Neuronal stem cell (in vitro differentiated cells): ENCODE measurements around the gene SPATA13.

Source experiments
- DNase-seq: peaks from one replicate; pipeline ENCODE4 v3.0.0-alpha.2; 2013; ENCODE audit warnings: low spot score
- H2AFZ ChIP-seq: one replicate; pipeline ENCODE4 v1.6.1; 2013; ENCODE audit warnings: mild to moderate bottlenecking, low read length, inconsistent platforms
- H2AK5ac ChIP-seq: 2 replicates; pipeline ENCODE4 v1.6.1; 2013; ENCODE audit warnings: low read depth, mild to moderate bottlenecking, inconsistent platforms, low read length, moderate library complexity, mixed read lengths
- H2BK120ac ChIP-seq: 2 replicates; pipeline ENCODE4 v1.6.1; 2013; ENCODE audit warnings: low read depth, mild to moderate bottlenecking, inconsistent platforms, low read length, moderate library complexity, mixed read lengths
- H2BK12ac ChIP-seq: one replicate; pipeline ENCODE4 v1.6.1; 2013; ENCODE audit warnings: low read length, inconsistent platforms
- H2BK15ac ChIP-seq: 2 replicates; pipeline ENCODE4 v1.6.1; 2013; ENCODE audit warnings: mild to moderate bottlenecking, low read length, inconsistent platforms, mixed read lengths
- H2BK5ac ChIP-seq: one replicate; pipeline ENCODE4 v1.6.1; 2013; ENCODE audit warnings: inconsistent platforms, mild to moderate bottlenecking, low read length, moderate library complexity
- H3K14ac ChIP-seq: one replicate; pipeline ENCODE4 v1.6.1; 2013; ENCODE audit warnings: low read length, inconsistent platforms
- H3K18ac ChIP-seq: 2 replicates; pipeline ENCODE4 v1.6.1; 2013; ENCODE audit warnings: low read length, inconsistent platforms
- H3K23ac ChIP-seq: 2 replicates; pipeline ENCODE4 v1.6.1; 2013; ENCODE audit warnings: low read depth, mild to moderate bottlenecking, mixed read lengths, low read length, inconsistent platforms; ENCODE audit not compliant: poor library complexity
- H3K27ac ChIP-seq: replicated peaks from 3 replicates; pipeline ENCODE4 v1.5.1; 2013; ENCODE audit warnings: low read length, inconsistent platforms
- H3K27me3 ChIP-seq, 3 experiments: 2 replicates each; pipeline ENCODE4 v1.6.1; 2013; ENCODE audit warnings: low read length in 3 of 3, mild to moderate bottlenecking in 2 of 3, inconsistent platforms in 1 of 3, low read depth in 1 of 3, mixed read lengths in 1 of 3, moderate library complexity in 1 of 3; ENCODE audit not compliant: control insufficient read depth in 3 of 3, insufficient read depth in 3 of 3
- H3K36me3 ChIP-seq, 2 donors: replicated peaks in 1 of 2; 2 replicates each; pipeline ENCODE4 v1.6.1; 2013; ENCODE audit warnings: low read length in 2 of 2; ENCODE audit not compliant: control insufficient read depth in 2 of 2, insufficient read depth in 2 of 2
- H3K4ac ChIP-seq: 2 replicates; pipeline ENCODE4 v1.6.1; 2013; ENCODE audit warnings: inconsistent platforms, mild to moderate bottlenecking, low read length, moderate library complexity
- H3K4me1 ChIP-seq, 2 donors: 1 replicate in 1 of 2; 2 replicates in 1 of 2; pipeline ENCODE4 v1.6.1; 2013; ENCODE audit warnings: low read length in 2 of 2, low read depth in 1 of 2; ENCODE audit not compliant: control insufficient read depth in 2 of 2, insufficient read depth in 1 of 2
- H3K4me2 ChIP-seq: one replicate; pipeline ENCODE4 v1.6.1; 2013; ENCODE audit warnings: mild to moderate bottlenecking, low read length, inconsistent platforms; ENCODE audit not compliant: insufficient read depth, poor library complexity, severe bottlenecking
- H3K4me3 ChIP-seq, 2 donors: 2 replicates each; pipeline ENCODE4 v1.5.1; 2013; ENCODE audit warnings: low read length in 2 of 2, mild to moderate bottlenecking in 2 of 2, inconsistent platforms in 1 of 2, moderate library complexity in 1 of 2
- H3K79me1 ChIP-seq: one replicate; pipeline ENCODE4 v1.6.1; 2013; ENCODE audit warnings: low read depth, mild to moderate bottlenecking, inconsistent platforms, low read length, moderate library complexity
- H3K9ac ChIP-seq: one replicate; pipeline ENCODE4 v1.6.1; 2013; ENCODE audit warnings: mild to moderate bottlenecking, low read depth, low read length, inconsistent platforms; ENCODE audit not compliant: poor library complexity
- H3K9me3 ChIP-seq, 2 donors: replicated peaks in 1 of 2; 2 replicates each; pipeline versions ENCODE3 to v1.6.1; 2013; ENCODE audit warnings: low read length in 2 of 2, mild to moderate bottlenecking in 2 of 2, inconsistent platforms in 1 of 2, low read depth in 1 of 2, mixed read lengths in 1 of 2, moderate library complexity in 1 of 2; ENCODE audit not compliant: control insufficient read depth in 2 of 2, insufficient read depth in 1 of 2
- H4K8ac ChIP-seq: one replicate; pipeline ENCODE4 v1.6.1; 2013; ENCODE audit warnings: low read depth, mild to moderate bottlenecking, inconsistent platforms, low read length, moderate library complexity
- H4K91ac ChIP-seq: one replicate; pipeline ENCODE4 v1.6.1; 2013; ENCODE audit warnings: low read length, low read depth, mild to moderate bottlenecking, inconsistent platforms; ENCODE audit not compliant: poor library complexity
- WGBS, 2 donors: extraction: QIAGEN DNeasy Blood & Tissue Kit; methylation state at CpG; one replicate each; pipeline ENCODE4 v1.1.7; 2013; ENCODE audit warnings: missing lambda C conversion rate in 2 of 2, mixed read lengths in 1 of 2; ENCODE audit not compliant: insufficient read length in 2 of 2, insufficient replicate concordance in 1 of 2; ENCODE audit errors: extremely low coverage in 2 of 2; 5-methylcytosine and 5-hydroxymethylcytosine counted together

The SPATA13 gene

DNA sequence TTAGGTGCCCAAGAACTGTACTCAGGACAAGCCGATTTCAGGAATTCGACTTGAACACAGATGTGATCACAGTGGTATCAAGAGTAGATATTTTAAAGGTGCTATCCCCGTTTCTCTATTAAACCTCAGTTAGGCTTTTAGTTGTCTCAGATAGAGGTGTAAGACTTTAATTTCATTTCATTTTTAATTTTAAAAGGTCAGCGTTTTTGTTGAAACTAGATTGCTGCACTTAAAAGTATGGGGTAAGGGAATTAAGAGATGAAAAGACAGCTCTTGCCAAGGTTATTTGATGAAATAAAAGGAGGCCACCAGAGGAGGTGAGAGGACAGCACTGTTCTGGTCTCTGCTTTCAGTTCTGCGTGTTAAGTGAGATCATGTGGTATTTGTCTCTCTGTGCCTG lies 48.6 kb downstream of the SPATA13 start:
- Histone ChIP-seq H4K8ac (no peak overlapping the region), H3K4me2 (no peak overlapping the region), H3K4me3 (no peak overlapping the region), H3K4me1 (peaks cover 0 to 12% of the 10 kb centered on the region in 2 donors), H3K9ac (no peak overlapping the region), H3K4ac (no peak overlapping the region), H3K36me3 (peaks cover 0 to 3% of the 10 kb centered on the region in 2 donors), H3K79me1 (peaks cover 2% of the 10 kb centered on the region), H3K27me3 (no peaks in the 10 kb centered on the region), H2AFZ (no peak overlapping the region), H3K14ac (no peak overlapping the region), H2BK12ac (no peak overlapping the region), H2AK5ac (no peak overlapping the region), H3K27ac (no peak overlapping the region), H3K23ac (no peak overlapping the region), H2BK120ac (no peak overlapping the region), H2BK5ac (no peak overlapping the region), H2BK15ac (no peak overlapping the region), H4K91ac (no peak overlapping the region), H3K9me3 (peaks cover 0 to 21% of the 10 kb centered on the region in 2 donors), H3K18ac (no peak overlapping the region)
- WGBS, 2 donors, result no CpG with 5 or more reads among the region's 5 CpGs
- no peak for DNase-seq

DNA sequence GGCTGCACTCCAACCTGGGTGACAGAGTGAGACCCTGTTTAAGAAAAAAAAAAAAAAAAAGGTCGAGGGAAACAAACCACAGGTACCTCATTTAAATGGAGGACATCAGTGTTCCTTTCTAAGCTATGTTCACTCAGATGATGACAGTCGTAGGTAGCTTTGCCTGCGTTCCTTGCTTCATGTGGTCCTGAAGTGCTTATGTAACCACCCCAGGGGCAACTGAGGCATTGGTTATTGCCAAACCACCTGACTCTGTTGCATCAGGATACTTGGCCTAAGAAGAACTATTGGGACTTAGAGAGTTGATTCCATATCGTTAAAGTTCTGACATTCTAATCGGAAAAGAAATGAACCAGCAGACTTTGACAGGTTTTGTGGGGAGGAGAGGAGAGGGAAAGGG lies 51.7 kb downstream of the SPATA13 start:
- Histone ChIP-seq H3K4me3 (no peak overlapping the region), H2AK5ac (no peak overlapping the region), H2AFZ (no peak overlapping the region), H2BK120ac (no peak overlapping the region), H3K27ac (no peak overlapping the region), H3K4ac (no peak overlapping the region), H4K8ac (no peak overlapping the region), H3K14ac (no peak overlapping the region), H3K79me1 (peaks cover 6% of the 10 kb centered on the region), H3K23ac (no peak overlapping the region), H3K4me2 (no peak overlapping the region), H3K9ac (no peak overlapping the region), H3K4me1 (peaks cover 6 to 23% of the 10 kb centered on the region in 2 donors), H2BK15ac (no peak overlapping the region), H2BK12ac (no peak overlapping the region), H3K27me3 (no peaks in the 10 kb centered on the region), H3K36me3 (peaks cover 0 to 13% of the 10 kb centered on the region in 2 donors), H3K9me3 (peaks cover 0 to 9% of the 10 kb centered on the region in 2 donors), H2BK5ac (no peak overlapping the region), H4K91ac (no peak overlapping the region), H3K18ac (no peak overlapping the region)
- no peak for DNase-seq
- WGBS, 2 donors, result no CpG with 5 or more reads among the region's 5 CpGs

DNA sequence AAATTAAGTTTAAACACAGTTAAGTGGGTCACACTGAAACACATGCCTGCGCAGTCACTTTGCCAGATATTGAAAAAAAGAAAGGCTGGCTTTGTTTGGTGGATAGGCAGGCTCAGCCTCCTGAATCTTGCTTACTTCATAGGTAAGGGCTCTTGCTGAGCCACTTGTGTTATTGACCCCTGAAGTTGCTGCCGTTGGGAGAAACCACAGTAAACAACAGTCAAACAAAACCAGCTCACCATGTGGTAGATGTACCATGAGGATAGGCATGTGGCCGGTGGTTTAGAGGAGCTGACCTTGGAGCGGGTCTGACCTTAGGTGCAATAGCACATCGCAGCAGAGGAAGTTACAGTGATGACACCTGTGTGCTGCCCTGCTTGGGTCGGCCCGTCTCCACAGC lies 52.2 kb downstream of the SPATA13 start:
- Histone ChIP-seq H3K4me2 (no peak overlapping the region), H2AFZ (no peak overlapping the region), H4K91ac (no peak overlapping the region), H3K9ac (no peak overlapping the region), H2BK15ac (no peak overlapping the region), H2BK12ac (no peak overlapping the region), H2BK5ac (no peak overlapping the region), H3K14ac (no peak overlapping the region), H3K36me3 (peaks cover 0 to 17% of the 10 kb centered on the region in 2 donors), H3K79me1 (peaks cover 6% of the 10 kb centered on the region), H3K27me3 (no peaks in the 10 kb centered on the region), H3K27ac (no peak overlapping the region), H2BK120ac (no peak overlapping the region), H3K4me3 (peak overlapping the region in 1 of 2 donors; percentile 40), H2AK5ac (no peak overlapping the region), H3K4ac (no peak overlapping the region), H3K4me1 (peaks cover 6 to 22% of the 10 kb centered on the region in 2 donors), H4K8ac (no peak overlapping the region), H3K18ac (peak overlapping the region; percentile 53), H3K23ac (peak overlapping the region; percentile 4), H3K9me3 (peaks cover 0 to 9% of the 10 kb centered on the region in 2 donors)
- DNase-seq, result no peak
- WGBS, 2 donors, result no CpG with 5 or more reads among the region's 7 CpGs

DNA sequence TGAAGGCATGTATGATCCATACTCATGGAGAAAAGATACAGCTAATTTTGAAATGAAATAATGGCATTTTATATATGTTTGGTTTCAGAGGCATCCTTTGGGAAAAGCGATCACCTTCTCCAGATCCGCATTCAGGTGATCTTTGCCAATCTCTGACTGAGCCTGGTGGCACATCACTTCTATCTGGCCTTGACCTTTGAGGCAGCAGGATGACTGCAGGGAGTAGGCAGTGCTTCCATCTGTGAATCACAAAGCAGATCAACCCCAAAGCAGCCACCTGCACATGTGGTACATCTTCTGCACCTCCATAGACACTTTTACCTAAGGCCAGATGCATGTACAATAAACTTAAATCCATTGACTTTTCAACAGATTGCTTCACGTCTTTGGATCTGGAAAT lies 53.4 kb downstream of the SPATA13 start:
- Histone ChIP-seq H2AK5ac (no peak overlapping the region), H3K79me1 (peaks cover 6% of the 10 kb centered on the region), H4K91ac (no peak overlapping the region), H3K4ac (no peak overlapping the region), H2BK120ac (no peak overlapping the region), H3K9me3 (peaks cover 0 to 9% of the 10 kb centered on the region in 2 donors), H2BK5ac (no peak overlapping the region), H3K14ac (no peak overlapping the region), H2BK15ac (no peak overlapping the region), H3K36me3 (peaks cover 1 to 24% of the 10 kb centered on the region in 2 donors), H3K18ac (no peak overlapping the region), H3K23ac (no peak overlapping the region), H3K9ac (no peak overlapping the region), H3K27ac (no peak overlapping the region), H2AFZ (no peak overlapping the region), H2BK12ac (no peak overlapping the region), H3K4me3 (no peak overlapping the region), H3K27me3 (no peaks in the 10 kb centered on the region), H3K4me1 (peaks cover 11 to 23% of the 10 kb centered on the region in 2 donors), H4K8ac (no peak overlapping the region), H3K4me2 (no peak overlapping the region)
- WGBS, 2 donors, result no CpG with 5 or more reads among the region's 3 CpGs
- DNase-seq, result no peak
